Nephron progenitor cell (in vitro differentiated cells): Measurements from ENCODE around the gene RASGRP2.

Source experiments
- DNase-seq: peaks from one replicate; pipeline ENCODE4 v3.0.0; 2021
- H3K27ac Mint-ChIP-seq: 2 replicates; pipeline ENCODE4 v1.8.0; 2021; ENCODE audit warnings: mild to moderate bottlenecking, moderate library complexity, mixed read lengths
- H3K27me3 Mint-ChIP-seq: 2 replicates; pipeline ENCODE4 v1.8.0; 2021; ENCODE audit warnings: mild to moderate bottlenecking, low read depth, mixed read lengths; ENCODE audit not compliant: poor library complexity
- H3K36me3 Mint-ChIP-seq: 2 replicates; pipeline ENCODE4 v1.8.0; 2021; ENCODE audit warnings: low read depth, mixed read lengths
- H3K4me1 Mint-ChIP-seq: 2 replicates; pipeline ENCODE4 v1.8.0; 2021; ENCODE audit warnings: mixed read lengths
- H3K4me3 Mint-ChIP-seq: 2 replicates; pipeline ENCODE4 v1.8.0; 2021; ENCODE audit warnings: mild to moderate bottlenecking, moderate library complexity, mixed read lengths
- H3K9me3 Mint-ChIP-seq: 2 replicates; pipeline ENCODE4 v1.8.0; 2021; ENCODE audit warnings: mild to moderate bottlenecking, moderate library complexity, mixed read lengths
- CTCF ChIP-seq: fragments of 200-600 bp; sonication (generic); IDR thresholded peaks from 2 replicates; pipeline ENCODE4 v1.5.0; 2021; ENCODE audit warnings: antibody characterized with exemption

The RASGRP2 gene

GRCh38 chr11:64712430-64713015, 31.4 kb downstream of the RASGRP2 start:
- H3K9me3 Mint-ChIP-seq, result no peaks in the 10 kb centered on the region
- DNase-seq, result no peak
- no peaks in the 10 kb centered on the region for H3K36me3 Mint-ChIP-seq
- peak overlapping the region; percentile 65 for H3K4me3 Mint-ChIP-seq
- peaks cover 94% of the 10 kb centered on the region for H3K27me3 Mint-ChIP-seq
- no peak overlapping the region for H3K27ac Mint-ChIP-seq
- TF ChIP-seq CTCF, result no peak
- peaks cover 68% of the 10 kb centered on the region for H3K4me1 Mint-ChIP-seq

GRCh38 chr11:64711956-64712362, 32.0 kb downstream of the RASGRP2 start:
- no peak for DNase-seq
- Mint-ChIP-seq H3K27ac (no peak overlapping the region), H3K9me3 (no peaks in the 10 kb centered on the region), H3K27me3 (peaks cover 92% of the 10 kb centered on the region), H3K4me3 (peak overlapping the region; percentile 65), H3K4me1 (peaks cover 62% of the 10 kb centered on the region), H3K36me3 (no peaks in the 10 kb centered on the region)
- no peak for TF ChIP-seq CTCF

- Mint-ChIP-seq H3K27ac (no peak overlapping the region), H3K4me3 (peak overlapping the region; percentile 65), H3K27me3 (peaks cover 90% of the 10 kb centered on the region), H3K4me1 (peaks cover 56% of the 10 kb centered on the region), H3K36me3 (no peaks in the 10 kb centered on the region), H3K9me3 (no peaks in the 10 kb centered on the region)
- peak; percentile 64 for DNase-seq
- TF ChIP-seq CTCF, result no peak
These were observed 32.6 kb downstream of the RASGRP2 start for GRCh38 chr11:64711138-64711955.

GRCh38 chr11:64710418-64711137, 33.4 kb downstream of the RASGRP2 start:
- H3K9me3 Mint-ChIP-seq, result no peaks in the 10 kb centered on the region
- peaks cover 52% of the 10 kb centered on the region for H3K4me1 Mint-ChIP-seq
- no peaks in the 10 kb centered on the region for H3K36me3 Mint-ChIP-seq
- no peak for TF ChIP-seq CTCF
- H3K27ac Mint-ChIP-seq, result no peak overlapping the region
- DNase-seq, result no peak
- H3K27me3 Mint-ChIP-seq, result peaks cover 87% of the 10 kb centered on the region
- peak overlapping the region; percentile 57 for H3K4me3 Mint-ChIP-seq

- Mint-ChIP-seq H3K4me3 (no peak overlapping the region), H3K36me3 (no peaks in the 10 kb centered on the region), H3K9me3 (peaks cover 5% of the 10 kb centered on the region), H3K27ac (no peak overlapping the region), H3K27me3 (peaks cover 76% of the 10 kb centered on the region), H3K4me1 (peaks cover 20% of the 10 kb centered on the region)
- TF ChIP-seq CTCF, result no peak
- DNase-seq, result no peak
These were observed 38.4 kb downstream of the RASGRP2 start for GRCh38 chr11:64705501-64705900.
